ENCODE measurements around the gene TUBB6. TPM values are rescaled to one million over a fixed set of nuclear protein-coding genes. Genes with fewer than 3 reads are reported as not detected.

Gene TUBB6
- total and polyA plus RNA-seq, 2 of the 13 experiments (the other 11 are each of a cell fraction or from before 2014, with no cell fraction given): 9.9 to 28.6 TPM

- TF ChIP-seq NKX3-1 (CRISPR knock-in tag; IDR thresholded peaks at IDR 0.05) (no peak), ZNF670 (CRISPR knock-in tag; IDR thresholded peaks at IDR 0.05; ENCODE audit: borderline replicate concordance) (no peak), ETV6 (CRISPR knock-in tag; conservative IDR thresholded peaks at IDR 0.05) (no peak), HMGA1 (CRISPR knock-in tag; conservative IDR thresholded peaks at IDR 0.05) (no peak), DMAP1 (CRISPR knock-in tag; IDR thresholded peaks at IDR 0.05) (no peak; the same call in 1 of the 2 replicates), ZFP82 (CRISPR knock-in tag; IDR thresholded peaks at IDR 0.05; ENCODE audit: borderline replicate concordance) (no peak), PPARG (CRISPR knock-in tag; conservative IDR thresholded peaks at IDR 0.05) (no peak), RARG (CRISPR knock-in tag; IDR thresholded peaks at IDR 0.05; ENCODE audit: low read depth) (no peak), ZNF354B (CRISPR knock-in tag; IDR thresholded peaks at IDR 0.05) (no peak), ZNF232 (CRISPR knock-in tag; IDR thresholded peaks at IDR 0.05; ENCODE audit: borderline replicate concordance) (no peak), ZNF17 (CRISPR knock-in tag; IDR thresholded peaks at IDR 0.05) (no peak), ZNF510 (CRISPR knock-in tag; IDR thresholded peaks at IDR 0.05; ENCODE audit: low read depth) (no peak), RFX5 (IDR thresholded peaks at IDR 0.05; ENCODE audit: low read depth, low read length) (no peak), ATRX (CRISPR knock-in tag; IDR thresholded peaks at IDR 0.05; ENCODE audit: borderline replicate concordance) (no peak), MTA3 (CRISPR knock-in tag; IDR thresholded peaks at IDR 0.05) (no peak), ZNF235 (CRISPR knock-in tag; IDR thresholded peaks at IDR 0.05; ENCODE audit: borderline replicate concordance) (no peak), PRPF4 (IDR thresholded peaks at IDR 0.05; ENCODE audit: low read depth, low read length, poor library complexity, severe bottlenecking) (no peak), ZNF367 (CRISPR knock-in tag; IDR thresholded peaks at IDR 0.05; ENCODE audit: borderline replicate concordance) (no peak), ZNF460 (CRISPR knock-in tag; IDR thresholded peaks at IDR 0.05; ENCODE audit: borderline replicate concordance) (no peak), BRF2 (CRISPR knock-in tag; IDR thresholded peaks at IDR 0.05) (no peak), MLX (CRISPR knock-in tag; IDR thresholded peaks at IDR 0.05) (no peak), NFKBIZ (CRISPR knock-in tag; IDR thresholded peaks at IDR 0.05) (no peak), SMAD3 (CRISPR knock-in tag; IDR thresholded peaks at IDR 0.05) (no peak), SUZ12 (IDR thresholded peaks at IDR 0.05; ENCODE audit: low read depth, low read length) (no peak), SNAPC2 (CRISPR knock-in tag; IDR thresholded peaks at IDR 0.05) (no peak), ZKSCAN1 (IDR thresholded peaks at IDR 0.05; ENCODE audit: low read length) (no peak), BCL3 (CRISPR knock-in tag; IDR thresholded peaks at IDR 0.05) (no peak; the same call in 1 of the 2 replicates), HNRNPLL (IDR thresholded peaks at IDR 0.05; ENCODE audit: low read depth, low read length, poor library complexity, severe bottlenecking) (peak; percentile 39), NFE2L1 (CRISPR knock-in tag; IDR thresholded peaks at IDR 0.05; ENCODE audit: borderline replicate concordance) (no peak)
Observed at GRCh38 chr18:12278741-12279682, 29.0 kb upstream of the TUBB6 start (continued).

Measured in HepG2 (cell line).